A549 (cell line): ENCODE measurements around the gene CEP152.

ENCODE experiments used
- PBX3 ChIP-seq: IDR thresholded peaks from 2 replicates; pipeline ENCODE4 v1.6.1; 2012
- POLR2A ChIP-seq: IDR thresholded peaks from 2 replicates; pipeline ENCODE4 v1.6.1; 2012; ENCODE audit warnings: mild to moderate bottlenecking, low read length
- SREBF2 ChIP-seq: fragments of 450-650 bp; IDR thresholded peaks from 2 replicates; pipeline ENCODE4 v1.6.1; 2014; ENCODE audit warnings: mild to moderate bottlenecking, moderate library complexity
- TF ChIP-seq, protein P1 (sequence below): fragments of >200 bp; sonication (Bioruptor Twin); formaldehyde crosslinking; IDR thresholded peaks from 3 replicates; pipeline ENCODE4 v1.5.1; 2016

DNA sequence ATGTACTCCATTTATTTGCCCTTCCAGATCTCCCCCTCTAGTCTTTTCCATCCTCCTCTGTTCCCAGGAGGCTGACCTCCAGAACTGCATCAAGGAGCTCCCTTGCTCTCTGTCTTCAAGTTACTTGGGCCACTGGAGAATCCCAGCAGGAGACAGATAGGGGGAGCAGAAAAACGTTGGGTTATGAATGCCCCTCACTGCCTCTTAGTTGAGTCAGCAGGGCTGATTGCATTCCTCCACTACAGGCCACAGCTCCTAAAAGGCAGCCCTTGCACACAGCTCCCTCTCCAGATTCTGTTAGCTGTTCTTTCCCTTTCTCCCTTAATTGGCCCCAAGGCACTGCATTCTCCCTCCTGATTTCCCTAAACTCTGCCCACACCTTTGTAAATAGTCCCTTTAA lies 12.4 kb upstream of the CEP152 start:
- TF ChIP-seq, protein P1, sequence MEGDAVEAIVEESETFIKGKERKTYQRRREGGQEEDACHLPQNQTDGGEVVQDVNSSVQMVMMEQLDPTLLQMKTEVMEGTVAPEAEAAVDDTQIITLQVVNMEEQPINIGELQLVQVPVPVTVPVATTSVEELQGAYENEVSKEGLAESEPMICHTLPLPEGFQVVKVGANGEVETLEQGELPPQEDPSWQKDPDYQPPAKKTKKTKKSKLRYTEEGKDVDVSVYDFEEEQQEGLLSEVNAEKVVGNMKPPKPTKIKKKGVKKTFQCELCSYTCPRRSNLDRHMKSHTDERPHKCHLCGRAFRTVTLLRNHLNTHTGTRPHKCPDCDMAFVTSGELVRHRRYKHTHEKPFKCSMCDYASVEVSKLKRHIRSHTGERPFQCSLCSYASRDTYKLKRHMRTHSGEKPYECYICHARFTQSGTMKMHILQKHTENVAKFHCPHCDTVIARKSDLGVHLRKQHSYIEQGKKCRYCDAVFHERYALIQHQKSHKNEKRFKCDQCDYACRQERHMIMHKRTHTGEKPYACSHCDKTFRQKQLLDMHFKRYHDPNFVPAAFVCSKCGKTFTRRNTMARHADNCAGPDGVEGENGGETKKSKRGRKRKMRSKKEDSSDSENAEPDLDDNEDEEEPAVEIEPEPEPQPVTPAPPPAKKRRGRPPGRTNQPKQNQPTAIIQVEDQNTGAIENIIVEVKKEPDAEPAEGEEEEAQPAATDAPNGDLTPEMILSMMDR, result no peak
- TF ChIP-seq PBX3, result no peak
- TF ChIP-seq POLR2A, result no peak
- no peak for TF ChIP-seq SREBF2
